Activated CD4-positive, alpha-beta T cell treated with anti-CD3 and anti-CD28 coated beads, Interleukin-2, amount 10 ng/mL, durations not matched to agents 7 days and 5 days (primary cell): ENCODE measurements around the gene SHCBP1. TPM values are rescaled to one million over a fixed set of nuclear protein-coding genes. Genes with fewer than 3 reads are reported as not detected.

ENCODE experiments used
- CTCF ChIA-PET: fragments of 350-600 bp; sonication (Branson Sonifier 250); formaldehyde crosslinking; loops from one replicate; lab custom pipeline; 2021; ENCODE audit warnings: antibody characterized with exemption; lab: Charles Lee
- POLR2A ChIA-PET: fragments of 350-600 bp; sonication (Branson Sonifier 250); formaldehyde crosslinking; loops from one replicate; lab custom pipeline; 2021; ENCODE audit warnings: antibody characterized with exemption; lab: Charles Lee
- DNase-seq: peaks from one replicate; pipeline ENCODE4 v3.0.0-alpha.2; 2020
- H3K27ac Mint-ChIP-seq: one replicate; pipeline ENCODE4 v1.8.0; 2021; ENCODE audit warnings: mild to moderate bottlenecking, moderate library complexity, mixed read lengths
- H3K27me3 Mint-ChIP-seq: one replicate; pipeline ENCODE4 v1.8.0; 2021; ENCODE audit warnings: mixed read lengths
- H3K36me3 Mint-ChIP-seq: one replicate; pipeline ENCODE4 v1.8.0; 2021; ENCODE audit warnings: low read depth, mixed read lengths
- H3K4me1 Mint-ChIP-seq: one replicate; pipeline ENCODE4 v1.8.0; 2021; ENCODE audit warnings: mixed read lengths
- H3K4me3 Mint-ChIP-seq: one replicate; pipeline ENCODE4 v1.8.0; 2021; ENCODE audit warnings: mild to moderate bottlenecking, moderate library complexity, mixed read lengths
- H3K9me3 Mint-ChIP-seq: one replicate; pipeline ENCODE4 v1.8.0; 2021; ENCODE audit warnings: mixed read lengths
- total RNA-seq, 2 experiments: library from RNA; stranded (reverse); gene quantifications; one replicate each; pipeline ENCODE4 v1.2.3, GENCODE V29; 2021

SHCBP1 gene, protein sequence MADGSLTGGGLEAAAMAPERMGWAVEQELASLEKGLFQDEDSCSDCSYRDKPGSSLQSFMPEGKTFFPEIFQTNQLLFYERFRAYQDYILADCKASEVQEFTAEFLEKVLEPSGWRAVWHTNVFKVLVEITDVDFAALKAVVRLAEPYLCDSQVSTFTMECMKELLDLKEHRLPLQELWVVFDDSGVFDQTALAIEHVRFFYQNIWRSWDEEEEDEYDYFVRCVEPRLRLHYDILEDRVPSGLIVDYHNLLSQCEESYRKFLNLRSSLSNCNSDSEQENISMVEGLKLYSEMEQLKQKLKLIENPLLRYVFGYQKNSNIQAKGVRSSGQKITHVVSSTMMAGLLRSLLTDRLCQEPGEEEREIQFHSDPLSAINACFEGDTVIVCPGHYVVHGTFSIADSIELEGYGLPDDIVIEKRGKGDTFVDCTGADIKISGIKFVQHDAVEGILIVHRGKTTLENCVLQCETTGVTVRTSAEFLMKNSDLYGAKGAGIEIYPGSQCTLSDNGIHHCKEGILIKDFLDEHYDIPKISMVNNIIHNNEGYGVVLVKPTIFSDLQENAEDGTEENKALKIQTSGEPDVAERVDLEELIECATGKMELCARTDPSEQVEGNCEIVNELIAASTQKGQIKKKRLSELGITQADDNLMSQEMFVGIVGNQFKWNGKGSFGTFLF
- total RNA-seq = 10 to 100 TPM; 42.0 to 51.6 TPM

GRCh38 chr16:46621006-46621933 is at the start of gene SHCBP1:
Gene SHCBP1 (minus strand): TSS chr16:46621379. CDS start chr16:46621359, 20 bp downstream.
- H3K27me3 Mint-ChIP-seq = no peaks in the 10 kb centered on the region
- ChIA-PET POLR2A (no interaction called here), CTCF (interaction anchor here (1.0 kb wide), 1 partner anchor 39 kb away, joined by 3 read pairs; no protein-coding TSS in a partner anchor)
- peak within 1 kb of the TSS; percentile 96 for H3K27ac Mint-ChIP-seq
- no peaks in the 10 kb centered on the region for H3K9me3 Mint-ChIP-seq
- H3K4me3 Mint-ChIP-seq = peak within 1 kb of the TSS; percentile 96
- peaks cover 36% of the 10 kb centered on the region for H3K4me1 Mint-ChIP-seq
- H3K36me3 Mint-ChIP-seq = peaks cover 25% of the 10 kb centered on the region
- peak; percentile 88 for DNase-seq

DNA sequence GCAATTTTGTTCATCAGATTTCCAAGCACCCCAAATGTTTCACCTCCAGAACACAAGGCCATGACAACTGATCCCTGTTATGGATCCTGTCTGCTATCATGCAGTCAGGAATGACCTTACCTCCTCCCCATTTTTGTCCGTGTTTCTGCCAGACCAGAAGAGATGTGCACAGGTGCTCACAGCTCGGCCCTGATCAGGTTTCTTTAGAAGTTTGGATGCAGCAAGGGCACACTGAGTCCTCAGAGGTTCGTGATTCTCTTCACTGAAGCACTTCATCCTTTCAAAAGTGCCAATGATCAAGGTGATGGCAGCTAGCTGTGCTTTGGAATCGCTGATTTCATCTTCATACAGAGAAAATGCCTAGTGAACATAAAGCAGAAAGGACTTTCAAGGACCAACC is 40.9 kb upstream of the SHCBP1 start:
- no peak for DNase-seq
- CTCF ChIA-PET = no interaction called here
- Mint-ChIP-seq H3K4me3 (no peak overlapping the region), H3K4me1 (peaks cover 11% of the 10 kb centered on the region), H3K27ac (no peak overlapping the region), H3K36me3 (peaks cover 49% of the 10 kb centered on the region), H3K9me3 (no peaks in the 10 kb centered on the region), H3K27me3 (no peaks in the 10 kb centered on the region)
- POLR2A ChIA-PET = no interaction called here

DNA sequence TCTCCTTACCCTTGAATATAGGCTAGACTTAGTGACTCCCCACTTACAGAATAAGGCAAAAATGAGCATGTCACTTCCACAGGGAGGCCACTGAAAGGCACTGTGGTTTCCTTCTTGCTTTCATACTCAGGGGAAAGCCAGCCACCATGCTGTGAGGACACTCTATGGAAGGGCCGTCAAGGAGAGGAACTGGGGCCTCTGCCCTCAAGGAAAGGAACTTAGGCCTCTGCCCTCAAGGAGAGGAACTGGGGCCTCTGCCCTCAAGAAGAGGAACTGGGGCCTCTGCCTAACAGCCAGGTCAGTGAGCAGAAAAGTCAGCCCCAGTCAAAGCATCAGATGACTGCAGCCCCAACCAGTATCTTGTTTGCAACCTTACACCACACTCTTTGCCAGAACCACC is 37.7 kb upstream of the SHCBP1 start:
- Mint-ChIP-seq H3K36me3 (peaks cover 47% of the 10 kb centered on the region), H3K4me1 (peaks cover 11% of the 10 kb centered on the region)
- CTCF ChIA-PET = interaction anchor here (0.7 to 1.9 kb wide), 3 partner anchors 15 to 49 kb away, joined by 3 to 5 read pairs (median 4); no protein-coding TSS in a partner anchor

GRCh38 chr16:46651305-46651704 is 30.1 kb upstream of the SHCBP1 start:
- H3K9me3 Mint-ChIP-seq = peaks cover 3% of the 10 kb centered on the region
- no peaks in the 10 kb centered on the region for H3K27me3 Mint-ChIP-seq
- H3K36me3 Mint-ChIP-seq = peaks cover 5% of the 10 kb centered on the region
- no peak for DNase-seq
- ChIA-PET CTCF (no interaction called here), POLR2A (no interaction called here)
- H3K27ac Mint-ChIP-seq = no peak overlapping the region
- H3K4me3 Mint-ChIP-seq = no peak overlapping the region
- H3K4me1 Mint-ChIP-seq = no peaks in the 10 kb centered on the region

More for the DNA sequence above, 37.7 kb upstream of the SHCBP1 start:
- POLR2A ChIA-PET = no interaction called here
- no peak for DNase-seq
- H3K27ac Mint-ChIP-seq = no peak overlapping the region
- H3K27me3 Mint-ChIP-seq = no peaks in the 10 kb centered on the region
- no peaks in the 10 kb centered on the region for H3K9me3 Mint-ChIP-seq
- H3K4me3 Mint-ChIP-seq = no peak overlapping the region

GRCh38 chr16:46650254-46650623 is 29.1 kb upstream of the SHCBP1 start:
- Mint-ChIP-seq H3K27me3 (no peaks in the 10 kb centered on the region), H3K4me3 (no peak overlapping the region), H3K36me3 (no peaks in the 10 kb centered on the region), H3K9me3 (peaks cover 3% of the 10 kb centered on the region), H3K4me1 (no peaks in the 10 kb centered on the region), H3K27ac (no peak overlapping the region)
- DNase-seq = no peak
- CTCF ChIA-PET = no interaction called here
- POLR2A ChIA-PET = no interaction called here

- ChIA-PET POLR2A (no interaction called here), CTCF (interaction anchor here (0.6 kb wide), 1 partner anchor 43 kb away, joined by 4 read pairs; no protein-coding TSS in a partner anchor)
- no peak overlapping the region for H3K27ac Mint-ChIP-seq
- no peak for DNase-seq
- H3K36me3 Mint-ChIP-seq = no peaks in the 10 kb centered on the region
- H3K4me1 Mint-ChIP-seq = no peaks in the 10 kb centered on the region
- no peak overlapping the region for H3K4me3 Mint-ChIP-seq
- H3K9me3 Mint-ChIP-seq = peaks cover 7% of the 10 kb centered on the region
- H3K27me3 Mint-ChIP-seq = no peaks in the 10 kb centered on the region
These were observed 28.5 kb upstream of the SHCBP1 start for GRCh38 chr16:46649588-46650253.

GRCh38 chr16:46648656-46649055 is 27.5 kb upstream of the SHCBP1 start:
- DNase-seq = no peak
- Mint-ChIP-seq H3K9me3 (peaks cover 12% of the 10 kb centered on the region), H3K4me3 (no peak overlapping the region), H3K4me1 (no peaks in the 10 kb centered on the region), H3K27ac (no peak overlapping the region), H3K36me3 (peaks cover under 1% of the 10 kb centered on the region), H3K27me3 (no peaks in the 10 kb centered on the region)
- ChIA-PET CTCF (no interaction called here), POLR2A (no interaction called here)

GRCh38 chr16:46638947-46639925 is 18.1 kb upstream of the SHCBP1 start:
- Mint-ChIP-seq H3K9me3 (peaks cover 8% of the 10 kb centered on the region), H3K4me3 (no peak overlapping the region), H3K4me1 (no peaks in the 10 kb centered on the region), H3K36me3 (peaks cover 6% of the 10 kb centered on the region), H3K27ac (no peak overlapping the region), H3K27me3 (no peaks in the 10 kb centered on the region)
- ChIA-PET POLR2A (no interaction called here), CTCF (interaction anchor here (0.6 kb wide), 1 partner anchor 221 kb away, joined by 4 read pairs; no protein-coding TSS in a partner anchor)
- no peak for DNase-seq

- Mint-ChIP-seq H3K36me3 (no peaks in the 10 kb centered on the region), H3K4me3 (no peak overlapping the region), H3K4me1 (no peaks in the 10 kb centered on the region), H3K27ac (no peak overlapping the region), H3K9me3 (no peaks in the 10 kb centered on the region), H3K27me3 (no peaks in the 10 kb centered on the region)
- ChIA-PET POLR2A (no interaction called here), CTCF (interaction anchor here (1.3 kb wide), 1 partner anchor 11 kb away, joined by 3 read pairs; no protein-coding TSS in a partner anchor)
- no peak for DNase-seq
These were observed 11.9 kb upstream of the SHCBP1 start for GRCh38 chr16:46632778-46633733.

- ChIA-PET CTCF (interaction anchor here (0.8 kb wide), 1 partner anchor 162 kb away, joined by 4 read pairs; no protein-coding TSS in a partner anchor), POLR2A (no interaction called here)
- no peak for DNase-seq
- H3K9me3 Mint-ChIP-seq = no peaks in the 10 kb centered on the region
- no peak overlapping the region for H3K27ac Mint-ChIP-seq
- no peaks in the 10 kb centered on the region for H3K27me3 Mint-ChIP-seq
- no peaks in the 10 kb centered on the region for H3K36me3 Mint-ChIP-seq
- H3K4me1 Mint-ChIP-seq = no peaks in the 10 kb centered on the region
- H3K4me3 Mint-ChIP-seq = no peak overlapping the region
These were observed 8.4 kb upstream of the SHCBP1 start for GRCh38 chr16:46629331-46630219.
